HL-60 (cell line): ENCODE results near the gene NECTIN4.
A peak's percentile ranks its signal among the peaks of the same experiment; 100 is the strongest.

Experiments used
- DNase-seq, 2 experiments: peaks; one replicate each; pipeline ENCODE4 v3.0.0-alpha.2; 2010 to 2020; ENCODE audit warnings: low read depth in 1 of 2, low spot score in 1 of 2
- H3K27ac ChIP-seq: fragments of 250-450 bp; sonication (Bioruptor Pico); replicated peaks from 2 replicates; pipeline ENCODE4 v1.5.1; 2020; ENCODE audit warnings: mild to moderate bottlenecking, moderate library complexity
- H3K27me3 ChIP-seq: fragments of 250-450 bp; sonication (Bioruptor Pico); 2 replicates; pipeline ENCODE4 v1.5.1; 2021; ENCODE audit warnings: mild to moderate bottlenecking, moderate library complexity; ENCODE audit not compliant: insufficient read depth, poor library complexity, severe bottlenecking
- H3K4me3 ChIP-seq: replicated peaks from 2 replicates; pipeline ENCODE4 v1.5.1; 2011; ENCODE audit warnings: mild to moderate bottlenecking, control low read depth, low read length; ENCODE audit not compliant: insufficient read depth
- GABPA ChIP-seq: IDR thresholded peaks from 2 replicates; pipeline ENCODE4 v1.6.1; 2012; ENCODE audit warnings: low read depth
- POLR2AphosphoS5 ChIP-seq: IDR thresholded peaks from 2 replicates; pipeline ENCODE4 v1.6.1; 2012; ENCODE audit warnings: low read depth
- SPI1 ChIP-seq: IDR thresholded peaks from 2 replicates; pipeline ENCODE4 v1.6.1; 2012; ENCODE audit warnings: low read depth, mild to moderate bottlenecking, borderline replicate concordance
- TF ChIP-seq, protein P1 (sequence below): IDR thresholded peaks from 2 replicates; pipeline ENCODE4 v1.6.1; 2012; ENCODE audit warnings: low read depth; ENCODE audit not compliant: insufficient replicate concordance
- TF ChIP-seq, protein P2 (sequence below): IDR thresholded peaks from one replicate; pipeline ENCODE4 v1.5.1; 2011; ENCODE audit warnings: low read length, control low read depth, inconsistent platforms; ENCODE audit not compliant: insufficient read depth

NECTIN4 gene

DNA sequence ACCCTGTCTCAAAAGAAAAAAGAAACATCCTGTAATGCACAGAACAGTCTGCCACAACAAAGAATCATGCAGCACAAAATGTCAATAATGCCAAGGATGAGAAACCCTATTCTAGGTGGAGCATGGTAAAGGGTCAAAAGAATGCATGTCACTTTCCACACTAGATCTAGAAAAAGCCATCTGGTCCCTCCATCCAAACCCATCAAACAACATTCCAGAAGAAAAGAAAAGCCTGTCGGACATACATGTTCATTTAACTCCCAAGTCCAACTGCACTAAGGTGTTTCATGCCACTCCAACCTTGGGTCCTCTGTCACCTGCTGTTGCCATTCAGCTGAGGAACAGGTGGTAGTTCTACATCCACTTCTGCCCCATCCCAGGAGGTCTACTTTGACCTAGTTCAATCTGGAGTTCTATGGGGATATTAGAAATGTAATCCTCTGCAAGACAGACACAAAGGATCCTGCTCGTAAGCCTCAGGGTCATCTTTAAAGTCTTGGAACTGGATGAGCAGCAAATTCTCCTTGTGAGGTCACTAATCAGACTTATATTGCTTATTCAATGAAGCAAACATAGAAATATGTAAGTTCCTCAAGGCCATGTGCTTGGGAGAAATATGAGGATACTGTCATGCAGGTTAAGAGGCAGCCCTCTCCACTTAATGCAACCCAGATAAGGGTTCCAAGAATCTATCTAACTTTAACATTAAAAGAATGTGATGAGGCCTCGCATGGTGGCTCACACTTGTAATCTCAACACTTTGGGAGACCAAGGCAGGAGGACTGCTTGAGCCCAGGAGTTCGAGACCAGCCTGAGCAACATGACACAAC is 39.4 kb upstream of the NECTIN4 start:
- Histone ChIP-seq H3K27me3 (no peaks in the 10 kb centered on the region), H3K27ac (no peak overlapping the region; the same call in 1 of the 2 replicates)
- no peak for TF ChIP-seq GABPA
- TF ChIP-seq POLR2AphosphoS5 = no peak
- TF ChIP-seq, protein P1, sequence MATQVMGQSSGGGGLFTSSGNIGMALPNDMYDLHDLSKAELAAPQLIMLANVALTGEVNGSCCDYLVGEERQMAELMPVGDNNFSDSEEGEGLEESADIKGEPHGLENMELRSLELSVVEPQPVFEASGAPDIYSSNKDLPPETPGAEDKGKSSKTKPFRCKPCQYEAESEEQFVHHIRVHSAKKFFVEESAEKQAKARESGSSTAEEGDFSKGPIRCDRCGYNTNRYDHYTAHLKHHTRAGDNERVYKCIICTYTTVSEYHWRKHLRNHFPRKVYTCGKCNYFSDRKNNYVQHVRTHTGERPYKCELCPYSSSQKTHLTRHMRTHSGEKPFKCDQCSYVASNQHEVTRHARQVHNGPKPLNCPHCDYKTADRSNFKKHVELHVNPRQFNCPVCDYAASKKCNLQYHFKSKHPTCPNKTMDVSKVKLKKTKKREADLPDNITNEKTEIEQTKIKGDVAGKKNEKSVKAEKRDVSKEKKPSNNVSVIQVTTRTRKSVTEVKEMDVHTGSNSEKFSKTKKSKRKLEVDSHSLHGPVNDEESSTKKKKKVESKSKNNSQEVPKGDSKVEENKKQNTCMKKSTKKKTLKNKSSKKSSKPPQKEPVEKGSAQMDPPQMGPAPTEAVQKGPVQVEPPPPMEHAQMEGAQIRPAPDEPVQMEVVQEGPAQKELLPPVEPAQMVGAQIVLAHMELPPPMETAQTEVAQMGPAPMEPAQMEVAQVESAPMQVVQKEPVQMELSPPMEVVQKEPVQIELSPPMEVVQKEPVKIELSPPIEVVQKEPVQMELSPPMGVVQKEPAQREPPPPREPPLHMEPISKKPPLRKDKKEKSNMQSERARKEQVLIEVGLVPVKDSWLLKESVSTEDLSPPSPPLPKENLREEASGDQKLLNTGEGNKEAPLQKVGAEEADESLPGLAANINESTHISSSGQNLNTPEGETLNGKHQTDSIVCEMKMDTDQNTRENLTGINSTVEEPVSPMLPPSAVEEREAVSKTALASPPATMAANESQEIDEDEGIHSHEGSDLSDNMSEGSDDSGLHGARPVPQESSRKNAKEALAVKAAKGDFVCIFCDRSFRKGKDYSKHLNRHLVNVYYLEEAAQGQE = no peak
- TF ChIP-seq, protein P2, sequence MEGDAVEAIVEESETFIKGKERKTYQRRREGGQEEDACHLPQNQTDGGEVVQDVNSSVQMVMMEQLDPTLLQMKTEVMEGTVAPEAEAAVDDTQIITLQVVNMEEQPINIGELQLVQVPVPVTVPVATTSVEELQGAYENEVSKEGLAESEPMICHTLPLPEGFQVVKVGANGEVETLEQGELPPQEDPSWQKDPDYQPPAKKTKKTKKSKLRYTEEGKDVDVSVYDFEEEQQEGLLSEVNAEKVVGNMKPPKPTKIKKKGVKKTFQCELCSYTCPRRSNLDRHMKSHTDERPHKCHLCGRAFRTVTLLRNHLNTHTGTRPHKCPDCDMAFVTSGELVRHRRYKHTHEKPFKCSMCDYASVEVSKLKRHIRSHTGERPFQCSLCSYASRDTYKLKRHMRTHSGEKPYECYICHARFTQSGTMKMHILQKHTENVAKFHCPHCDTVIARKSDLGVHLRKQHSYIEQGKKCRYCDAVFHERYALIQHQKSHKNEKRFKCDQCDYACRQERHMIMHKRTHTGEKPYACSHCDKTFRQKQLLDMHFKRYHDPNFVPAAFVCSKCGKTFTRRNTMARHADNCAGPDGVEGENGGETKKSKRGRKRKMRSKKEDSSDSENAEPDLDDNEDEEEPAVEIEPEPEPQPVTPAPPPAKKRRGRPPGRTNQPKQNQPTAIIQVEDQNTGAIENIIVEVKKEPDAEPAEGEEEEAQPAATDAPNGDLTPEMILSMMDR = no peak
- no peak for TF ChIP-seq SPI1

DNA sequence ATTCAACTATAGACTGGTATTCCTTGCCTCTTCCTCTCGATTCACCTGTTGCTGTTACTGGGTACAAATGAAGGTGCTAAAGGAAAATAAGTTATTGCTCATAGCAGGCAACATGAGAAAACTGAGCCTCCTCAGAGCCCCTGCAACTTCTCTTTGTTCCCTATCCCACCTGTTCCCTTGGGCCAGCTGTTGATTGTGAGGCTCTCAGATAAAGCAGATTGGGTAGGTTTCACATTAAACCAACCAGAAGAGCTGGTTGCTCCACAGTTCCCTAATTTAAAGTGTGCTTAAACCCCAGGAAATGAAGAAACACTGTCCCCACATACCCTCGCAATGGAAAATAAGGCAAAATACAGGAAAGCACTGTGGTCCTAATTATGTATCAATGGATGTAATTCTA is 38.3 kb upstream of the NECTIN4 start:
- H3K27ac ChIP-seq = peak overlapping the region; percentile 49
- no peak overlapping the region for H3K4me3 ChIP-seq
- peak; percentile 82; the same call in 1 of the 2 replicates for TF ChIP-seq SPI1
- no peak for TF ChIP-seq GABPA
- peak; percentile 71 for TF ChIP-seq POLR2AphosphoS5
- H3K27me3 ChIP-seq = no peaks in the 10 kb centered on the region
- peak in 1 of 2 experiments; percentile 70 for DNase-seq

More for the DNA sequence above, 39.4 kb upstream of the NECTIN4 start:
- no peak for DNase-seq
- no peak overlapping the region for H3K4me3 ChIP-seq

DNA sequence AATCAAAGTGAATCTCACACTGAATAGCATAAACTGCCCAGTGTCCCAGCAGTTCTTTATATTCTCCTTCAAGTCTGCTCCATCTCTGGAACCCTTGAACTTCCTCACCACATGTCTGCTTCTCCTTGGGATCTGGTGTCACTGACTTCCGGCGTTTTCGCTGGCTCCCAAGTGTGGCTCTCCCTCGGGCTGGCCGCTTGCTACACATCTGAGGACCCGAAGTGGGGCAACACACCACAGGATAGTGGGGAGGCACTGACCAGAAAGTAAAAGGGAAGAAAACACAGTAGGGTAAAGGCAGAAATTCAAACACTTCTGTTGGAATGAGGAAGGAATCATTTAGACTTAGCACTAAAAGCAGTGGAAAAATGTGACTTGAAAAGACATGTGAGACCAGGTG is 33.6 kb upstream of the NECTIN4 start:
- H3K4me3 ChIP-seq = no peak overlapping the region
- TF ChIP-seq, protein P1 = no peak
- TF ChIP-seq POLR2AphosphoS5 = no peak
- TF ChIP-seq, protein P2 = no peak
- no peak for TF ChIP-seq GABPA
- no peak for TF ChIP-seq SPI1
- DNase-seq = no peak
- H3K27ac ChIP-seq = no peak overlapping the region
- H3K27me3 ChIP-seq = no peaks in the 10 kb centered on the region

DNA sequence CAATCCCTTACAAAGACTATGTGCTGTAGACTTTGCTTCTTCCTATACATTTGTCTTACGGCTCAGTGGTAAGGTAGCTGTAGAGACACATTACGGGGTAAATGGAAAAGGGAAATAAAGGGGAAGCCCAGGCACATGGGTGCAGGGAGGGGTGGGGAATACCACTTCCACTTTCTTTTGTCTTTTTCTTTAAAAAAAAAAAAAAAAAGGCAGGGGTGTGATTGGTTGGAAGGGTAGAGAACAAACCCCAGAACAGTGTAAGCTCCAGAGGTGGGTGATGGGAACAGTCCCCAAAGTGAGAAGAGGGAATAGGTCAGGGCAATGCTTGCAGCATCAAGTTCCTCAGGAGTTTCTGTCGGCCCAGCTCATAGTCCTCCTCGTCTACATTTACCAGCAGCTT is 32.5 kb upstream of the NECTIN4 start:
- peak overlapping the region; percentile 58 for H3K27ac ChIP-seq
- DNase-seq = peak in 1 of 2 experiments; percentile 75

More for the DNA sequence above, 32.5 kb upstream of the NECTIN4 start:
- Histone ChIP-seq H3K27me3 (no peaks in the 10 kb centered on the region), H3K4me3 (no peak overlapping the region)
- TF ChIP-seq POLR2AphosphoS5 (no peak; the same call in 1 of the 2 replicates), SPI1 (peak; percentile 93), GABPA (0 out of 2 replicates have a peak, but pooled peaks have one; percentile 27)
